Stimulated activated CD8-positive, alpha-beta memory T cell treated with anti-CD3 and anti-CD28 coated beads, Interleukin-15, amount 100 ng/mL, for 48 hours (primary cell): ENCODE results near the gene CCDC158.
"Not testable (repeated sequence)": the region's sequence is repeated elsewhere in the genome, so short reads cannot be mapped to it uniquely, and the experiment has no call there.

Experiments
- DNase-seq, 2 donors: peaks; one replicate each; pipeline ENCODE4 v3.0.0-alpha.2; 2020; ENCODE audit warnings: low read depth in 2 of 2

The CCDC158 gene

GRCh38 chr4:76430519-76431388, 9.8 kb upstream of the CCDC158 start:
- no peak for DNase-seq

GRCh38 chr4:76429636-76430035, 8.7 kb upstream of the CCDC158 start:
- DNase-seq, result no peak

- DNase-seq, result no peak
Measured at GRCh38 chr4:76426272-76426671, 5.3 kb upstream of the CCDC158 start.

- not testable (repeated sequence) for DNase-seq
Measured at GRCh38 chr4:76423159-76423558, 2.2 kb upstream of the CCDC158 start.

GRCh38 chr4:76420188-76420761, 666 bp downstream of the CCDC158 start:
- DNase-seq, result no peak

DNA sequence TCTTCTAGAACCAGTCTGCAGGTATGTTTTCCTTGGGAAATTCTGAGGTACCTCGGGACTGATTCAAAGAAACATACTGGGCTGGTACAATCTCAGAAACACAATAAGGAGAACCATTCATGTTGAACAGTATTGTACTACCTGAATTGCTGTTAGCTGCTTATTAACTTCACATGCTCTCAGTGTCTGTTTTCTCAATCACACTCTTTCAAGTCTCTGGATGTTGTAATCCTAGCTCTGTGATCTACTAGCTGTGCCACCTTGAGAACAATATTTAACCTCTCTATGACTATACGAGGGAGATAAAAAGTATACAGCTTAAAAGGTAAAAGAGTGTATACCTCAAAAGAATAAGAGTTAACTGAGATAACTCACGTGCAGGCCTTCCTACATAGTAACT, 10.3 kb downstream of the CCDC158 start:
- DNase-seq, result no peak

GRCh38 chr4:76407440-76408119, 13.4 kb downstream of the CCDC158 start:
- no peak for DNase-seq

DNA sequence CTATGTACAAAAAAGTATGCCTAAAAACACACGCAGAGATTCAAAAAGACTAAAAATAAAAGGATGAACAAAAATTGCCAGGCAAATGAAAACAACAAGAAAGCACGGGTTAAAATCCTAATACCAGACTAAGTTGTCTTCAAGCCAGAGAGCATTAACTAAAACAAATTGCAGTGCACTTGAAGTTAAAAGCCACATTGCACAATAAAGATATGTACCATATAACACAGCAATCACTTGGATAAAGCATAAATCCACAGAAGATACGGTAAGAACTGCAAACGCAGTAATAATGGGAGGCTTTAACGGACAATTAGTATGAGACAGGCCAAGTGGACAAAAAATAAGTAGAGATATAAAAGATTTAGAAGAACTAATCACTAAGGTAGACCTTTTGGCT, 14.9 kb downstream of the CCDC158 start:
- DNase-seq, result no peak

DNA sequence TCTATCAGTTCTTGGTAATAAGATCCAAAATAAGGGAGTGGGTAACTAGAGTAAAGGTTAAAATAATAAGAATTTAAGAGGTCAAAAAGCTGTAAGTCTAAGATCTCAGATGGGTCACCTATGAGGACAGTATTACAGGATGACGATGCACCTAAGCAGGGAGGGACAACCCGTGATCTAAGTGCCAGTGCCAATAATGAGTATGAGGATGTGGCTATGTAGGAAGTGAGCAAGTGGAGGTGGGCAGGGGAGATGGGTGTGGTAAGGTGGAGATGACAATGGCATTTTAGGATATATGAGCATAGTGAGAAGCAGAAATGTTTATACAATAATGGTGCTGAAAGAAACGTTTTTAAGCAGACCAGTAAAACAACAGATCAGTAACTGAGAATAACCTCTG, 19.3 kb downstream of the CCDC158 start:
- DNase-seq, result no peak

GRCh38 chr4:76388160-76388908, 32.6 kb downstream of the CCDC158 start:
- DNase-seq, result no peak

DNA sequence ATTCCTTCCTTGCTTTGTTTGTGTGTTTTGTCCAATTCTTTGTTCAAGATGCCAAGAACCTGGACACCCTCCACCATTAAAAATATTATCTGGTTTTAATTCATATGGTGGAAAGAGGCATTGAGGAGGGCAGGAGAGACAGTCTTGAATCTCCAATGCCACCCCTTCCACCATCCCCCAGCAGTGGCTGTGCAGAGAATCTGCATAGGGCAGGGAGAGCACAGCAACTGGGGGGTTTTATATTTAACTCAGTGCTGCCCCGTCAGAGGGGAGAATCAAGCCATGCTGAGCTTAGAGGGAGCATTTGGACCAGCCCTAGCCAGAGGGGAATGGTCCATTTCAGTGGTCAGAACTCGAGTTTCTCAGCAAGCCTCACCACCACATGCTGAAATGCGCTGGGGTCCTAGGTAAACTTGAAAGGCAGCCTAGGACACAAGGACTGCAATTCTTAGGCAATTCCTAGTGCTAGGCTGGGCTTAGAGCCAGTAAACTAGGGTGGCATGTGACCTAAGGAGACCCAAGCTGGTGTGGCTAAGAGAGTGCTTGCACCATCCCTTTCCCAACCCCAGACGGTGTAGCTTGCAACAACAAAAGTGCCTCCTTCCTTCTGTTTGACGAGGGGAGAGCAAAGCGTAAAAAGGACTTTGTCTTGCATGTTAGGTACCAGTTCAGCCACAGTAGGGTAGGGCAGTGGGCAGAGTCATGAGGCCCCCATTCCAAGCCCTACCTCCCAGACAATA, 34.2 kb downstream of the CCDC158 start:
- DNase-seq, result no peak

DNA sequence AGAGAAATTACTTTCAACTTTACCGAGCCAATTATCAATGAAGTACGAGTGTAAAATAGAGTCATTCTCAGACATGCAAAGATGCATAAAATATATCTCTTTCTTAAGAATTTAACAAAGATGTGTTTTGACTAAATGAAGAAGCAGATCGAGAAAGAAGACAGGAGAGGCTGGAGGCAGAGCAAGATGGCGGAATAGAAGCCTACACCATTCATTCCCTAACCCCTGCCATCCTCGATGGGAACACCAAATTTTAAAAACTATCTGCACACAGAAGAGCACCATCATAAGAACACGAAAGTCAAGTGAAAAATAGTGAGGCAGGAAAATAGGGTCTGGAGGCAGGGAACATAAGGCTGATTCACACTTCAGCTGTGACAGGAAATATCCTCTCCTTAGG, 35.0 kb downstream of the CCDC158 start:
- DNase-seq, result no peak

DNA sequence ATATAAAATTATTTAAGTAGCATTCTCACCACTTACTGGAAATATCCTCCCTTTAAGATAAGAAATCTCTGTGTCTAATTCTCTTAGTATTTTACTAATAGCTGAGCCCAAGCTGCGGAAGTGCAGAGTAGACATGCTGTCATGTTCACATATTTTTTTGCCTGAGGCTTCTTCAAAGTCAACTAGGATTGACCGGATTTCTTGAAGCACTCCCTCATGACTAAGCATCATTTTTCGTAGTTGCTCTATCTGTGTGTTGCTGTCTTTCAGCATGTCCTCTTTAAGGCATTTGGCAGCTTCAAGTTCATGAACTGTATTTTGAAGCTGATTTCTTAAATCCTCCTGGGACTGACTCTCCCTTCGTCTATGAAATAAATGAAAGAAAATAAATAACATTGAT, 36.9 kb downstream of the CCDC158 start:
- no peak for DNase-seq

DNA sequence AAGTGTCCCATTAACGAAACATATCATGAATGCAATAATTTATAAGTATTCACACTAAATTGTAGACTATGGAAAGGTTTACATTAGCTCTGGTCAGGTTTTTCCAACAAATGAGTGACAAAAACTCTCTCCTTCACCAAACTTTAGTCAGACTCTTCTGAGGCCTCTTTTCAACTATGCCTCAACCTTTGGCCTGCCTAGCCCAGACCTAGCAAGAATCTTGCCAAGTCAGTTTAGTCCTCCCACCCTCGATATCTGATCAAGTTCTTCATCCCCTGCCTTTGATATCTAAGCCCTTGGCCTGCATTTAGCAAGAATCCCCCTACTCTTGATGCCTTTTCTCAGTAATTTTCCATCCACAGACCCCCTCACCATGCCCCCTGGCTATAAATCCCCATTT, 37.9 kb downstream of the CCDC158 start:
- DNase-seq, result no peak

DNA sequence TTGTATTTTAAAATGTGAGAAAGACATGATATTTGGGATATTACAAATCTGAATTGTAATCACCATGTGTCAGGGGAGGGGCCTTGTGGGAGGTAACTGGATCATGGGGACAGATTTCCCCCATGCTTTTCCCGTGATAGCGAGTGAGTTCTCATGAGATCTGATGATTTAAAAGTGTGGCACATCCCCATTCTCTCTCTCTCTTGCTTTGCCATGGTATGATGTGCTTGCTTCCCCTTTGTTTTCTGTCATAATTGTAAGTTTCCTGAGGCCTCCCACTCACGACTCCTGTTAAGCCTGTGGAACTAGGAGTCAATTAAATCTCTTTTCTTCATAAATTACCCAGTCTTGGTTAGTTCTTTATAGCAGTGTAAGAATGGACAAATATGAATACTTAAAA, 39.0 kb downstream of the CCDC158 start:
- no peak for DNase-seq

DNA sequence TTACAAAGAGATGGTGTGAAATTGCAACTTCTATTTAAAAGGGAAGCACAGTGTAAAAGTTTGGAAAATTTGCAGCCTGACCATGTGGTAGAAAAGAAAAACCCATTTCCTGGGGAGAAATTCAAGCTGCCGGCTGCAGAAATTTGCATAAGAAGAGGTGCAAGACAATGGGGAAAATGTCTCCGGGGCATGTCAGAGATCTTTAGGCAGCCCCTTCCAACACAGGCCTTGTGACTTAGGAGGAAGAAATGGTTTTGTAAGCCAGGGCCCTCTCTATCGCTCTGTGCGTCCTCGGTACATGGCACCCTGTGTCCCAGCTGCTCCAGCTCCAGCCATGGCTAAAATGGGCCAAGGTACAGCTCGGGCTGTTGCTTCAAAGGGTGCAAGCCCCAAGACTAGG, 40.4 kb downstream of the CCDC158 start:
- DNase-seq, result no peak

GRCh38 chr4:76377911-76378310, 43.0 kb downstream of the CCDC158 start:
- DNase-seq, result no peak

GRCh38 chr4:76377481-76377901, 43.5 kb downstream of the CCDC158 start:
- no peak for DNase-seq

GRCh38 chr4:76376534-76376933, 44.4 kb downstream of the CCDC158 start:
- no peak for DNase-seq

- DNase-seq, result no peak
Measured at GRCh38 chr4:76375703-76376102, 45.2 kb downstream of the CCDC158 start.

DNA sequence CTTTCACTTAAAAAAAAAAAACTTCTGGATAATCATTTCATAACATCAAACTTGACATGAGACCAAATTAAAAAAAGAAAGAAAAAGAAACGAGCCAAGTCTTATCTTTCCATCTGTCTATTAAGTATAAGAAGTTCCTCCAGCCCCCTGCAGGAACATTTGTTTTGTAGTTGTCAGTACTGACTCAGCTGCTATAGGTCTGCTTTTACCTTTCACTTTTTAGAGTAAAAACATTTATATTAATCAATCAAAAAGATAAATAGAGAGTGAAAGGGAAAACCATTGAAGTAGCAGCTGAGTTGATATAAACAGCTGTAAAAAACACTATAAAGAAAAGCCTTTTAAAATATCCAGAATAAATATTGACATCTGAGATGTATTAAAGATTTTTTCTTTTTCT, 46.1 kb downstream of the CCDC158 start:
- no peak for DNase-seq
